SIG-M5 treated with dmso at 0.1 percent for 504 hours (cell line): ENCODE data around the gene RAB33A.
"Not testable (repeated sequence)": the region's sequence is repeated elsewhere in the genome, so short reads cannot be mapped to it uniquely, and the experiment has no call there.

Experiments
- DNase-seq: peaks from one replicate; lab custom pipeline; 2025; ENCODE audit not compliant: unreplicated experiment; lab: John Stamatoyannopoulos, UW

Gene RAB33A

DNA sequence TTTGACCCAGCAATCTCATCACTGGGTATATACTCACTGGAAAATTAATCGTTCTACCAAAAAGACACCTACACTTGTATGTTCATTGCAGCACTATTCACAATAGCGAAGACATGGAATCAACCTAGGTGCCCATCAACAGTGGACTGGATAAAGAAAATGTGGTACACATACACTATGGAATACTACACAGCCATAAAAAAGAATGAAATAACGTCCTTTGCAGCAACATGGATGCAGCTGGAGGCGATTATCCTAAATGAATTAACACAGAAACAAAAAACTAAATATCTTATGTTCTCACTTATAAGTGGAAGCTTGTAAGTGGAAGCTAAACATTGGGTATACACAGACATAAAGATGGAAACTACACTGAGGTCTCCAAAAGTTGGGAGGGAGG lies 59.4 kb downstream of the RAB33A start:
- DNase-seq: not testable (repeated sequence)
